H1 (cell line): Measurements from ENCODE around the gene H2BK1. TPM values are rescaled to one million over a fixed set of nuclear protein-coding genes. Genes with fewer than 3 reads are reported as not detected.

ENCODE experiments used
- CTCF ChIA-PET: fragments of 300-600 bp; sonication (Branson Sonifier 250); formaldehyde crosslinking; loops from one replicate; lab custom pipeline; 2021; ENCODE audit not compliant: partially characterized antibody; lab: Charles Lee
- POLR2A ChIA-PET: fragments of 300-600 bp; sonication (Branson Sonifier 250); formaldehyde crosslinking; loops from one replicate; lab custom pipeline; 2021; ENCODE audit warnings: inconsistent platforms; ENCODE audit not compliant: partially characterized antibody; lab: Charles Lee
- DNase-seq, 2 experiments: peaks; one replicate each; pipeline versions ENCODE4 v3.0.0 to v3.0.0-alpha.2; 2010 to 2022; ENCODE audit warnings: low spot score in 2 of 2, low read depth in 1 of 2, mixed read lengths in 1 of 2
- FAIRE-seq: peaks from 2 replicates; lab custom pipeline; 2011; peaks lifted over from hg19 to GRCh38; lab: Jason Lieb, UNC
- H2AFZ ChIP-seq: 2 replicates; pipeline ENCODE4 v1.8.1; 2012; ENCODE audit warnings: low read length, inconsistent platforms
- H2AK5ac ChIP-seq: 2 replicates; pipeline ENCODE4 v1.6.1; 2013; ENCODE audit warnings: low read depth, low read length
- H2BK120ac ChIP-seq: replicated peaks from 2 replicates; pipeline ENCODE3; 2013; ENCODE audit warnings: low read depth, low read length, inconsistent platforms
- H2BK12ac ChIP-seq: 2 replicates; pipeline ENCODE4 v1.6.1; 2013; ENCODE audit warnings: low read depth, low read length
- H2BK15ac ChIP-seq: 2 replicates; pipeline ENCODE4 v1.6.1; 2013; ENCODE audit warnings: low read length
- H2BK20ac ChIP-seq: 2 replicates; pipeline ENCODE4 v1.6.1; 2013; ENCODE audit warnings: low read length
- H2BK5ac ChIP-seq: 2 replicates; pipeline ENCODE4 v1.6.1; 2013; ENCODE audit warnings: low read depth, low read length
- H3K14ac ChIP-seq: 2 replicates; pipeline ENCODE4 v1.6.1; 2013; ENCODE audit warnings: inconsistent platforms; ENCODE audit not compliant: insufficient read length
- H3K18ac ChIP-seq: 2 replicates; pipeline ENCODE4 v1.6.1; 2013; ENCODE audit warnings: low read length; ENCODE audit errors: extremely low read depth
- H3K23ac ChIP-seq: 2 replicates; pipeline ENCODE4 v1.6.1; 2013; ENCODE audit warnings: inconsistent platforms; ENCODE audit not compliant: insufficient read length
- H3K23me2 ChIP-seq: 2 replicates; pipeline ENCODE4 v1.6.1; 2013; ENCODE audit warnings: low read depth, low read length
- H3K27ac ChIP-seq: 2 replicates; pipeline ENCODE4 v1.6.1; 2011; ENCODE audit warnings: low read depth, low read length, inconsistent platforms
- H3K27me3 ChIP-seq, 4 experiments: replicated peaks in 1 of 4; 1 replicate in 1 of 4; 2 replicates in 3 of 4; pipeline versions ENCODE4 v1.6.1 to v1.8.1; 2011 to 2013; ENCODE audit warnings: low read length in 3 of 4, mild to moderate bottlenecking in 3 of 4, inconsistent platforms in 2 of 4, mixed read lengths in 2 of 4, moderate library complexity in 1 of 4; ENCODE audit not compliant: control insufficient read depth in 3 of 4, insufficient read depth in 3 of 4; ENCODE audit errors: extremely low read depth in 1 of 4
- H3K36me3 ChIP-seq, 4 experiments: 2 replicates each; pipeline versions ENCODE4 v1.6.1 to v1.8.1; 2011 to 2013; ENCODE audit warnings: mild to moderate bottlenecking in 4 of 4, low read length in 3 of 4, moderate library complexity in 2 of 4, control low read depth in 1 of 4, inconsistent platforms in 1 of 4; ENCODE audit not compliant: insufficient read depth in 4 of 4, control insufficient read depth in 2 of 4
- H3K4ac ChIP-seq: replicated peaks from 2 replicates; pipeline ENCODE3; 2013; ENCODE audit warnings: low read length, low read depth, mixed read lengths, inconsistent platforms; ENCODE audit not compliant: insufficient read length
- H3K4me1 ChIP-seq, 4 experiments: replicated peaks in 1 of 4; 1 replicate in 1 of 4; 2 replicates in 3 of 4; pipeline versions ENCODE4 v1.6.1 to v1.8.1; 2011 to 2013; ENCODE audit warnings: low read length in 3 of 4, inconsistent platforms in 2 of 4, mixed read lengths in 1 of 4; ENCODE audit not compliant: insufficient read depth in 4 of 4, control insufficient read depth in 3 of 4
- H3K4me2 ChIP-seq, 2 experiments: 2 replicates each; pipeline versions ENCODE4 v1.6.1 to v1.8.1; 2011 to 2013; ENCODE audit warnings: low read depth in 2 of 2, low read length in 2 of 2, control low read depth in 1 of 2, inconsistent platforms in 1 of 2, mild to moderate bottlenecking in 1 of 2; ENCODE audit not compliant: insufficient read depth in 1 of 2
- H3K4me3 ChIP-seq, 4 experiments: fragments of 200-600, 300-600 bp in 1 of 4; sonication (generic), shearing (Covaris generic), sonication (Bioruptor Twin) in 1 of 4; 2 replicates each; pipeline versions ENCODE4 v1.5.1 to v1.8.1; 2011 to 2016; ENCODE audit warnings: low read length in 4 of 4, low read depth in 3 of 4, control low read depth in 2 of 4, inconsistent platforms in 2 of 4, mild to moderate bottlenecking in 2 of 4, mixed read lengths in 1 of 4, moderate library complexity in 1 of 4; ENCODE audit not compliant: insufficient read depth in 2 of 4; ENCODE audit errors: extremely low read depth in 1 of 4
- H3K56ac ChIP-seq: replicated peaks from 2 replicates; pipeline ENCODE3; 2013; ENCODE audit warnings: low read depth, mild to moderate bottlenecking, mixed read lengths, low read length, inconsistent platforms; ENCODE audit not compliant: insufficient read length
- H3K79me1 ChIP-seq: 2 replicates; pipeline ENCODE4 v1.6.1; 2013; ENCODE audit warnings: low read depth, low read length, control low read depth
- H3K79me2 ChIP-seq, 2 experiments: 2 replicates each; pipeline versions ENCODE4 v1.6.1 to v1.8.1; 2012 to 2013; ENCODE audit warnings: low read length in 2 of 2, mild to moderate bottlenecking in 2 of 2, inconsistent platforms in 1 of 2; ENCODE audit not compliant: insufficient read depth in 2 of 2, control insufficient read depth in 1 of 2
- H3K9ac ChIP-seq, 4 experiments: replicated peaks in 1 of 4; 1 replicate in 1 of 4; 2 replicates in 3 of 4; pipeline versions ENCODE4 v1.6.1 to v1.8.1; 2011 to 2013; ENCODE audit warnings: low read depth in 3 of 4, low read length in 3 of 4, control low read depth in 2 of 4, mild to moderate bottlenecking in 2 of 4, moderate library complexity in 2 of 4, inconsistent platforms in 1 of 4; ENCODE audit errors: extremely low read depth in 1 of 4
- H3K9me3 ChIP-seq, 2 experiments: 2 replicates each; pipeline versions ENCODE4 v1.6.1 to v1.8.1; 2012 to 2013; ENCODE audit warnings: mild to moderate bottlenecking in 2 of 2, moderate library complexity in 2 of 2, control low read depth in 1 of 2, inconsistent platforms in 1 of 2, low read depth in 1 of 2, low read length in 1 of 2, mixed read lengths in 1 of 2; ENCODE audit not compliant: insufficient read depth in 2 of 2
- H4K20me1 ChIP-seq, 2 experiments: replicated peaks in 1 of 2; 2 replicates each; pipeline versions ENCODE3 to v1.8.1; 2011 to 2013; ENCODE audit warnings: inconsistent platforms in 2 of 2, low read length in 2 of 2, mild to moderate bottlenecking in 1 of 2; ENCODE audit not compliant: insufficient read depth in 2 of 2, control insufficient read depth in 1 of 2
- H4K5ac ChIP-seq: 2 replicates; pipeline ENCODE4 v1.6.1; 2013; ENCODE audit warnings: low read length, low read depth, mixed read lengths, inconsistent platforms; ENCODE audit not compliant: insufficient read length
- H4K8ac ChIP-seq: 2 replicates; pipeline ENCODE4 v1.8.0; 2013; ENCODE audit warnings: mild to moderate bottlenecking, moderate library complexity, low read length, inconsistent platforms; ENCODE audit not compliant: insufficient read depth; ENCODE audit errors: extremely low read depth
- H4K91ac ChIP-seq: replicated peaks from 2 replicates; pipeline ENCODE3; 2013; ENCODE audit warnings: low read length, mixed read lengths, inconsistent platforms; ENCODE audit not compliant: insufficient read length
- CEBPB ChIP-seq: IDR thresholded peaks from 2 replicates; pipeline ENCODE4 v1.6.1; 2012; ENCODE audit warnings: low read depth, low read length
- HDAC2 ChIP-seq, 2 experiments: fragments of 300-600 bp in 1 of 2; sonication (generic) in 1 of 2; IDR thresholded peaks; 2 replicates each; pipeline ENCODE4 v1.6.1; 2011 to 2012; ENCODE audit warnings: low read depth in 2 of 2, low read length in 2 of 2, mild to moderate bottlenecking in 2 of 2, moderate library complexity in 2 of 2, borderline replicate concordance in 1 of 2, inconsistent platforms in 1 of 2
- RBBP5 ChIP-seq: IDR thresholded peaks from 2 replicates; pipeline ENCODE4 v1.7.1; 2012; ENCODE audit warnings: low read depth, mild to moderate bottlenecking, inconsistent platforms, low read length, moderate library complexity, borderline replicate concordance
- WGBS, 2 experiments: shearing (Covaris generic) in 1 of 2; methylation state at CpG; one replicate each; pipeline versions ENCODE4 v1.1.6 to v1.1.7; 2013 to 2015; ENCODE audit warnings: low lambda C conversion rate in 2 of 2, mixed read lengths in 2 of 2, inconsistent platforms in 1 of 2, low coverage in 1 of 2, missing lambda C conversion rate in 1 of 2; ENCODE audit not compliant: insufficient replicate concordance in 2 of 2, insufficient coverage in 1 of 2, insufficient read length in 1 of 2; ENCODE audit errors: extremely low coverage in 1 of 2, missing lambda C conversion rate in 1 of 2; 5-methylcytosine and 5-hydroxymethylcytosine counted together
- polyA plus RNA-seq, 7 experiments: library from polyadenylated mRNA; depleted of rRNA in 3 of 7; stranded (reverse) in 5 of 7; unstranded in 2 of 7; fragments of >200 nt in 5 of 7; fragments of 200-250 nt in 2 of 7; gene quantifications; 1 replicate in 5 of 7; 2 replicates in 1 of 7; 4 replicates in 1 of 7; pipeline versions ENCODE4 v1.2.1 to v1.2.3, GENCODE V29; 2011 to 2013; ENCODE audit warnings: missing spikeins in 2 of 7, mixed read lengths in 2 of 7
- total RNA-seq: library from RNA; stranded (reverse); fragmentation: NEBNext Ultra II Directional; extraction: Animal tissue kit (Norgen Biotek cat#: 25700); gene quantifications from 2 replicates; pipeline ENCODE4 v1.2.1, GENCODE V29; 2021

The H2BK1 gene
- total and polyA plus RNA-seq, 2 of the 8 experiments (the other 6 are each of a cell fraction or from before 2014, with no cell fraction given) = not detected

GRCh38 chr7:151242159-151243044 lies 32.1 kb upstream of the H2BK1 start:
- H2AFZ ChIP-seq = no peak overlapping the region
- H3K56ac ChIP-seq = no peak overlapping the region
- no peak overlapping the region for H4K8ac ChIP-seq
- H2AK5ac ChIP-seq = no peak overlapping the region
- H2BK20ac ChIP-seq = no peak overlapping the region
- H3K79me1 ChIP-seq = peaks cover 5% of the 10 kb centered on the region; the same call in 1 of the 2 replicates
- H3K4ac ChIP-seq = no peak overlapping the region
- no peak overlapping the region for H3K14ac ChIP-seq
- no peak overlapping the region for H2BK5ac ChIP-seq
- 87% methylated on average over 18 of the region's 20 CpGs; no CpG with 5 or more reads in 1 of the 2 experiments for WGBS, 2 experiments
- peaks cover 1 to 13% of the 10 kb centered on the region in 2 experiments for H4K20me1 ChIP-seq
- H3K27me3 ChIP-seq = peaks cover 9 to 26% (median 25%) of the 10 kb centered on the region in 4 experiments
- no peak overlapping the region for H3K27ac ChIP-seq
- TF ChIP-seq RBBP5 = no peak
- TF ChIP-seq CEBPB = peak; percentile 43; the same call in 1 of the 2 replicates
- no peak for TF ChIP-seq HDAC2 (IDR thresholded peaks at IDR 0.05; ENCODE audit: borderline replicate concordance in 1 of 2, low read depth in 2 of 2, low read length in 2 of 2)
- 0 out of 2 replicates have a peak overlapping the region, but pooled peaks have one; percentile 31 for H2BK15ac ChIP-seq
- H3K4me1 ChIP-seq = peaks cover 0 to 32% (median 23%) of the 10 kb centered on the region in 4 experiments; a peak in 6 of 7 replicates
- H4K91ac ChIP-seq = no peak overlapping the region
- ChIA-PET POLR2A (interaction anchor here (0.7 to 5.7 kb wide), 6 partner anchors 9 to 45 kb away, joined by 3 to 22 read pairs (median 8); partner anchors contain the start of genes ABCF2 and CHPF2), CTCF (interaction anchor here (0.6 to 5.1 kb wide), 23 partner anchors 8 to 833 kb away, joined by 3 to 71 read pairs (median 7); partner anchors contain the start of genes ABCF2, CHPF2 and H2BK1)
- H3K4me3 ChIP-seq = no peak overlapping the region
- H4K5ac ChIP-seq = no peak overlapping the region
- no peak overlapping the region for H2BK12ac ChIP-seq
- H3K18ac ChIP-seq = no peak overlapping the region; the same call in 1 of the 2 replicates
- H2BK120ac ChIP-seq = no peak overlapping the region
- H3K9me3 ChIP-seq = no peaks in the 10 kb centered on the region
- no peak overlapping the region for H3K4me2 ChIP-seq
- H3K9ac ChIP-seq = no peak overlapping the region
- DNase-seq (no peak), FAIRE-seq (no peak)
- peaks cover 8% of the 10 kb centered on the region; the same call in 1 of the 2 replicates for H3K23me2 ChIP-seq
- peaks cover 0 to 6% (median 0%) of the 10 kb centered on the region in 4 experiments; a peak in 2 of 8 replicates for H3K36me3 ChIP-seq
- no peaks in the 10 kb centered on the region for H3K79me2 ChIP-seq
- H3K23ac ChIP-seq = no peak overlapping the region
